Stimulated activated CD8-positive, alpha-beta memory T cell treated with anti-CD3 and anti-CD28 coated beads, Interleukin-4, amount 100 ng/mL, for 1 hour (primary cell): ENCODE measurements around the gene MEG3.

ENCODE experiments used
- DNase-seq, 2 donors: peaks; one replicate each; pipeline ENCODE4 v3.0.0-alpha.2; 2020; ENCODE audit warnings: low read depth in 2 of 2, low spot score in 1 of 2

Gene MEG3

DNA sequence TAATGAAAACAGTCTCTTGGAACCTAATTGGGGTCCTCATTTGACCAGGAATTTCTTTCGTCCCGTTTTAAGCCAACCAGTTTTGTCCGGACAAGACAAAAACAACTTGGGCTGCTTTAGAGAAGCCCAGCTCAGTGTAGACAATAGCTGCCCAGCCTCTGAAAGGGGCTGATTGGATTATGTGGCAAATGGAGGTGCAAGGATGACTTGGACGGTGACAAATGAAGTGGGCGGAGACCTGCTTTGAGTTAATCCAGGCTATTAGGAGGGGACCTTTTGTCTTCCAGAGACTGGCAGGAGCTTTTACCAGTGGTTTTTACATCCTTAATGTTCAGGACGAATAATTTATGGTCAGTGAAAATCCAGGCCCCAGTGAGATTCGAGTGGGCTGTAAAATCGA, 4.8 kb downstream of the MEG3 start:
- no peak for DNase-seq

- no peak for DNase-seq
Observed at GRCh38 chr14:100832311-100832960, 6.5 kb downstream of the MEG3 start.

DNA sequence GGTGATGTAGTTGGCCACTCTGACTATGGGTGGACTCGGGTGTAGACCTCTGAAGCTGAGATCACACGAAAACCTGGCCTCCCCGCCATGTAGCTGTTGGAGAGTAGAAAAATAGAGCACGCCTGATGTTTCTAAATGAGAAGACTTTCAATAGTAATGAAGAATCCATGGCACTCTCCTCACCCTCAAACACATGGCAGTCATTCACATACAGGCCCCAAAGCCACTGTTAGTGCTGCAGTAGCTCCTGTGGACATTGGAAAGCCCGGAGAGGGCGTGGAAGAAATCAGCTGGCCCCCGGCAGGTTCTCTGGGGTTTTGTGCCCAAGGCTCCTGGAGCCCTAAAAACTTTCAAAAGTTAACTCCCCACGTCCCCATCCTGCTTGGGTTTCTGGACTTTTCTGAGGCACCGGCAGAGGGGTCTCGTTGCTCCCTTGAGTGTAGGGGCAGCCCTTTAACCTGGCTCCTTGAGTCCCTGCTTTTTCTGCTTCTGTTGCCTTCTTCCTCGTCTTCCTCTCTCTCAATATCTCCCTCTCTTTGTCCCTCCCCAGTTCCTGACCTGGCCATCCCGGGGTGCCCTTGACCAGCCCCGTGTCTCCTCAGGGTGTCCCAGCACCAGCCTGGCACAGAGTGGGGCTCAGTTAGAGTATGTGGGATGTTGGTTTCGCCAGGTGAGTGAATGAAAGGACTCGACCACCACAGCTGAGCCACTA, 8.3 kb downstream of the MEG3 start:
- DNase-seq, result no peak

DNA sequence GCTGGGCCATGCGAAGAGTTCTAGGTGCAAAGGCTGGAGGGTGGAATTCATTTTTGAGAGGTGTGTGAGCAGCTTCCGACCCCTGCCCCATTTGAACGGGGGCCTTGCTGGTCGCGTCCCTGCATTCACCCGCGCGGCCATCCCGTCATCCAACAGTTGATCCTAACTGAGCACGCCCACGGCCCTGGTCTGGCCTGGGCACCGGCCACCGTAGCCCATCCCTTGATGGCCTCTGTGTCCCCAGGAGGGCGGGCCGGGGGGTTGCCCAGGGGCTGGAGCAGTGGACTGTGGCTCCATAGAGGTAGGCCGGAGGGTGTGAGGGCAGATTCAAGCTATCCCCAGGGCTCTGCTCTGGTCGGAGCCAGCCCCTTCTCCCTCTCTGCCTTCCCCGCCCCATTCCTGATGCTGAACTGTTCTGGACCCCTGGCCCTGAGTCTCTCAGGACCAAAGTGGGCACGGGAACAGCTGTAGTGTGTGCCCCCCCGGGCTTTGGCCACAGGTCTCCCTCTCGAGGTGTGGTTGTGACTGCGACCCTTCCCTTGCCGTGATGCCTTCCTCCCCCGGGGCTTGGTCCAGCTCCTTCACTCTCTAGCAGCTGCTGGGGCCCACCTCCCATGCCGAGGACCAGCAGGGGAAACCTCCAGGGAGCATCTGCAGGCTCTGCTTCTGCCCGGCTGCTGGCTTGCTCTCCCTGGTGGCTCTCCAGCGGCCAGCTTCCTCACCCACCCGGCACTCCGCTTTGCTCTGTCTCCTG, 9.1 kb downstream of the MEG3 start:
- no peak for DNase-seq

DNA sequence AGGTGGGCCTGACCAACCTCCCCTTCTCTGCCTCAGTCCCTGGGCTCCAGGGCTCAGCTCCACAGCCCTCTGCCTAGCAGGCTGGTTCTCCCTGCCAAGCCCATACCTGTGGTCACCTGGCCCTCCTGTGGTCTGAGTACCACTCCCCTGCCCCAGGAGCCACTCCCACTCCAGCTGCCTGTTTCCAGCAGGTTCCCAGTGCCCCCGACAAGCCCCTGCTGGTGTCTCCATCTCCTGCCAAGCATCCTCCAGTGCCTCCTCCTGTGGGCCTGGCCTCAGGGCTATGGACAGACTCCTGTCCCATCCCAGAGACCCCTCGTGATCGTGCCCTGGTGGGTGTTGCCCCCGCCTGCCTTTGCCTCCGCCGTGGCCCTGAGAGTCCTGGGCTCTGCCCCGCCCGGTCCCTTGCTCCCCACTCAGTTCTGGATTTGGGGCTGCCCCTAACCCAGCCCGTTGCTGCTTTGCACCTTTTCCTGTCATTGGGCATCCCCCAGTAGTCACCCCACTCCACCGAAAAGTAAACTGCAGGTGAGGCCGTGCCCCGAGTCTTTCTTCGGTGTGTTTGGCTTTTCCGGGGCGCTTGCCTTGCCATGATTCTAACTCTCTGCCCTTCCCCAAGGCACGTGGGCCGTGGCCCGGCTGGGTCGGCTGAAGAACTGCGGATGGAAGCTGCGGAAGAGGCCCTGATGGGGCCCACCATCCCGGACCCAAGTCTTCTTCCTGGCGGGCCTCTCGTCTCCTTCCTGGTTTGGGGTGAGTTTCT, 9.8 kb downstream of the MEG3 start:
- DNase-seq, result no peak

- no peak for DNase-seq
Observed at GRCh38 chr14:100836311-100836805, 10.4 kb downstream of the MEG3 start.

DNA sequence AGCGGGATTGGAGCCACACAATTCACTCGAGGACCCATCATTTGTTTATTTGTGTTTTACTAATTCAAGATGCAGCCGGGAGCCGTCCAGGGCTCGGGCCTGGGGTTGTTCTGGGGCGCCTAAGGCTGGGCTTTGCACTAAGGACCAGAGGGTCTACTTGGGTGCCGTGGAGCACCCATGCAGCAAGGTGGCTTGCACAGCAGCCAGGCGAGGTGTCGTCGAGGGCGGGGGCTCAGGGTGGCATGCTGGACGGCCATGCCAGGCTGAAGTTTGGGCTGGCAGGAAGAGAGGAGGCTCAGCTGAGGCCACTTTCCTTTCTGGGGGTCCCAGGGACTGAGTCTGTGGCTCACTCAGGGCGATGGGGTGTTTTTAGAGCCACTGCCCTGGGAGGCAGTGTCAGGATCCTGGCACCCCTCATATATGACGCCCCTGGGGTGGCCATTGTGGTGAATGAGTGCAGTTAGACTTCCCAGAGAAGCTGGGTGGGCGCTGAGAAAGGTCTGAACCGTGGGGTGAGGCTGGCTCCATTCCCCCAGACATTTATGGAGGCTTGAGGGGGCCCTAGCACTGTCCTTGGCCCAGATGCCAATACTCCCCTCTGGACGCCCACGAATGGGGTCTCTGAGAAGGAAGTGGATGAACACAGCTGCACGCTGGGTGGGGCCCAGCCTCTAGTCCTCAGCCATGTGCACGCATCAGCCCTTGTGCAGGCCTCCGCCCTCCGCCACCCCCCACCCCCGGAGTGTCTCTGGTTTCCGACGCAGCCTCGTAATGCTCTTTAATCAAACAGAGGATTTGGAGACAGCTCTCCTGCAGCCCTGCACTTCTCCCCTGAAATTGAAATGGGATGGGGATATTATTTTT, 11.3 kb downstream of the MEG3 start:
- no peak for DNase-seq

GRCh38 chr14:100837805-100838350, 12.0 kb downstream of the MEG3 start:
- no peak for DNase-seq

- no peak for DNase-seq
Observed at GRCh38 chr14:100838493-100839314, 12.8 kb downstream of the MEG3 start.

DNA sequence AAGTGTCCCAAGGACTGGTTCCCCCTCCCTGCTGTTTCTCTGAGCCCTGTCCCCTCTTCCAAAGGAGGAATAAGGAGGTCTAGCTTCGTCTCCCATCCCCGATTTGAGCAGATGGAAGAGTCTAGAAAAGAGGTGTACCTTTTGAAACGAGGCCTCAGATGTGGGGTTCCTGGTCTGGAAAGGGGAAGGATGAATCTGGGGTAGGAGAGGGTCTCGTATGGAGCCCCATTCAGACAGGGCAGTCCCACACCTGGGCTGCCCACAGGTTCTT, 13.3 kb downstream of the MEG3 start:
- DNase-seq, result no peak

GRCh38 chr14:100839681-100840111, 13.8 kb downstream of the MEG3 start:
- no peak for DNase-seq

DNA sequence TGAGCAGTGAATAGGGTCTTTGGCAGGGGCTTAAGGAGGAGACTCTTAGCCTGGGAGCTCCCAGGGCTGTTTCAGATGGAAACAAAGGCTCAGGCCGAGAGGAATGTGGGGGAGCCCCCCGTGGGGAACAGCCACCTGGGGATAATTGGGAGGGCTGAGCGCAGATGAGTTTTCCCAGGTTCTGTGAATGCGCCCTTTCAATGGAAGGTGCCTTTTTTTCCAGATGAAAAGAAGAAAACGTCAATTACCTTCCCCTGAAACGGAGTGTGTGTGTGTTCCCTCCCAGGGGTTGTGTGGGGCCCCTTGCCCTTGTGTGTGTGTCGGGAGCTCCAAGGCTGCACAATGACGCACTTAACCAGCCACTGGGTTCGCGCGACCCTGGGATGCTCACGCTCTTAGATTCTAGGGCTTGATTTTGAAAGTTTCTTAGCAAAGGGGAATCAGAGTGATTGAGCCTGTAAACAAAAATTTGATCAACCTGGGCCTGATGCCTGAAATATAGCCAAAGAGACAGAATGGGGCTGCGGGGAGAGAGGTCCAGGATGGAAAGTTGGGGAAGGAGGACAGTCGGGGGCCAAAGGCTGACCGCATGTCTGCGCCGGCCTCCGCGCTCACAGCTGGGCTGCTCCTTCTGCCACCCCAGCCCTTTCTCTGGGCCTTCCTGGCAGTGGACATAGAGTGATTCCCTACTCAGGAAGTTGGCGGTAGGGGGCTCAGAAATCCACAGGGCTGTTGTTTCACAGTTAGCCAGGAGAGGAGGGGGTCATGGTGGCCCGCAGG, 14.6 kb downstream of the MEG3 start:
- DNase-seq, result no peak

DNA sequence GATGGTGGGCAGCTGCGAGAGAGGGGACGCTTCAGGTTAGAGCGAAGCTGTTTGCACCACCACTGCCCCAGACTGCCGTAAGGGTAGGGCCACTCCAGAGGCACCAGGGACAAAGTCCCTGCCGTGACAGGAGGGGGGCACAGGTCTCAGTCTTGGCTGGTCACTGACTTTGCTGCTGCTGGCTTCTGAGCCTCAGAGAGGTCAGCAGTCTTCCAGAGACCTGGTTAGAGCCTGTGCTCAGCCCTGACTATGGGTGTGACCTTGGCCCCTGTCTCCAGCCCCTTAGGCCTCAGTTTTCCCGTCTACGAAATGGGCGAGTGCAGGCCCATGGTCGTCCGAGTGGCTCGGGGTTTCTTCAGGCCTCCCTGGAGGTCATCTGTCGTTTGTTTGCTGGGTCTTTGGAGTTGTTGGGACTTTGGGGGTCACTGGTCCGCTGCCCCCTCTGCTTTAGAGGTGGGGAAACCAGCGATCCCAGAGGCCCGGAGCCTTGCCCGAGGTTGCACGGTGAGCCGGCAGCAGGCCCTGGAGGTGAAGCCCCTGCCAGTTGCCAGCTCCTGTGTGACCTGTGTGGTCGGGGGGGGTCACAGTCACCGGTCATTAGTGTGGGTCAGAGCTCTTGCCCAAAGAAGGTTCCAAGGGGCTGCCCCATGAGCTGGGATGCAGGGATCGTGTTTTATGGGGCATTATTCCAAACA, 15.3 kb downstream of the MEG3 start:
- DNase-seq, result no peak

DNA sequence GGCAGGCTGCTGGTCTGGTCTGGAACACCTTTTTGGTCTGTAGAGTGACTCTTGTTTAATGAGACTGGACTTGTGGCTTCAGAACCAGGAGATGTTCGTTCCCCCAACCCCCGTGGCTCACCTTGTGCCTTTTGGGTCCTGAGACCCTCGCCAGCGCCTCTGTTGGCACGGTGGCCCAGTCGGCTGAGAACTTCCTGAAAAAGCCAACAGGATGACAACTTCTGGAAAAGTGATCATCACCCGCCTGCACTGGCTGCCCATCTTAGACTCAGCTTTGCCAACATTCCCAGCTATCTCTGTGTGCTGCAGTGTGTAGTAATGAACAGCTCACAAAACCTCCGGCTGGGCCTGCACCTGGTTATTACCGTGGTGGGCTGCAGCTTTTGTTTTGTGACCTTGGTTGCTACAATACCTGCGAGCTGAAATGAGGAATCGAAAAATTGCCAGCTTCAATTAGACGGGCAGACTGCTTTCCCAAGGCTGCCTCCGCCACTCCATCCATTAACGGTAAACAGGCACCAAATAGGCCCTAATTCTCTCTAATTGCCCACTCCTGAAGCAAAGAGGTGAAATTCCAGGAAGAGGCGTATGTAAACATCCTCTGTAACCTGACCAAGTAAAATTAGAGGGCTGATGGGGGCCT, 16.0 kb downstream of the MEG3 start:
- DNase-seq, result no peak

GRCh38 chr14:100842799-100843198, 16.9 kb downstream of the MEG3 start:
- no peak for DNase-seq

GRCh38 chr14:100844082-100844408, 18.1 kb downstream of the MEG3 start:
- DNase-seq, result no peak

- DNase-seq, result no peak
Observed at GRCh38 chr14:100844421-100844820, 18.5 kb downstream of the MEG3 start.

DNA sequence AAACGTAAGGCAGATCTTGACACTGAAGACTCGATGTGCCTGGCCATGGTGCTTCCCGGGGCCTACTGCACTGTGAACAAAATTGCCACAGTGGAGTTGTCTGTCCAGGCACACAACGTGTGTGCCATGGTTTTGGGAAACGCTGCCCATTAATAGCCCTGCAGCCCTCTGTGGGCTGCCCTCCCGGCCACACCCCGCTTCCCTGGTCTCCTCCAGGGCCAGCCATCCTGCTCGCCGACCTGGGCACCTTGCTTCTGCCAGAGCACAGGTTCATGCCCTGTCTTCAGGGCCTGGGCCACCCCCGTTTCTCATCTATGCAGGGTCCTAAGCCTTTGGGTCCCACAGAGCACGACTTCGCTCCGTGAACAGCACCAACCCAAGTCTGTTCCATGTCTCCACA, 18.9 kb downstream of the MEG3 start:
- DNase-seq, result no peak
